Uterus (tissue), 2 donors: Measurements from ENCODE around the gene SPTLC1.

Experiments used
- CTCF ChIP-seq, 4 experiments: fragments of 200-600 bp in 2 of 4; fragments of 450-650 bp in 2 of 4; sonication (generic) in 2 of 4; IDR thresholded peaks; one replicate each; pipeline ENCODE4 v1.5.1; 2016 to 2019; ENCODE audit warnings: antibody characterized with exemption in 4 of 4, mild to moderate bottlenecking in 2 of 4, moderate library complexity in 1 of 4
- POLR2A ChIP-seq, 2 donors: fragments of 450-650 bp; IDR thresholded peaks; one replicate each; pipeline ENCODE4 v1.6.1; 2016; ENCODE audit warnings: antibody characterized with exemption in 2 of 2, mild to moderate bottlenecking in 1 of 2, moderate library complexity in 1 of 2

GRCh38 chr9:92048924-92049625, 66.1 kb downstream of the SPTLC1 start:
- no peak for TF ChIP-seq CTCF (IDR thresholded peaks at IDR 0.05)
- no peak for TF ChIP-seq POLR2A (IDR thresholded peaks at IDR 0.05)
